ENCODE measurements around the gene TOR4A. TPM values are rescaled to one million over a fixed set of nuclear protein-coding genes. Genes with fewer than 3 reads are reported as not detected.

The TOR4A gene
- total and polyA plus RNA-seq, 2 experiments from 2014 or later = 2.0 to 19.0 TPM

DNA sequence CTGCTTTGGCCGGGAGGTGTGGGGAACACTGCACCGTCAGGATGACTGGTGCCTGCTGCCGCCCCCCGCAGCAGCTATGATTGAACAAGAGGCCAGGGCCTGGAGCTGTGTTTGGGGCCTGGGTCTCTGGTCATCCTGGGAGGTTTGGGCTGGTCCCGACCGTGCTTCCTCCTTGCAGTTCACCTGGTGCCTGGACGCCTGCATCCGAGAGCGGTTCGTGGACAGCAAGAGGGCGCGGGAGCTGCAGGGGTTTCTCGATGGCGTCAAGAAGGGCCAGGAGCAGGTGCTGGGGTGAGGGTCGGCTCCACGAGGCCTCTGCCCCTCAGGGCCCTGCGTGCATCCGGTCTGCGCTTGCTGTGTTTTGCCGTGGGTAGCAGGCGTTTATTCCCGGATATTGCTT, 13.5 kb upstream of the TOR4A start:
- no peak overlapping the region for H3K4me3 Mint-ChIP-seq
- no peaks in the 10 kb centered on the region; the same call in 2 of the 3 replicates for H3K9me3 Mint-ChIP-seq
- H3K9me2 ChIP-seq (ENCODE audit: insufficient read depth) = no peaks in the 10 kb centered on the region

DNA sequence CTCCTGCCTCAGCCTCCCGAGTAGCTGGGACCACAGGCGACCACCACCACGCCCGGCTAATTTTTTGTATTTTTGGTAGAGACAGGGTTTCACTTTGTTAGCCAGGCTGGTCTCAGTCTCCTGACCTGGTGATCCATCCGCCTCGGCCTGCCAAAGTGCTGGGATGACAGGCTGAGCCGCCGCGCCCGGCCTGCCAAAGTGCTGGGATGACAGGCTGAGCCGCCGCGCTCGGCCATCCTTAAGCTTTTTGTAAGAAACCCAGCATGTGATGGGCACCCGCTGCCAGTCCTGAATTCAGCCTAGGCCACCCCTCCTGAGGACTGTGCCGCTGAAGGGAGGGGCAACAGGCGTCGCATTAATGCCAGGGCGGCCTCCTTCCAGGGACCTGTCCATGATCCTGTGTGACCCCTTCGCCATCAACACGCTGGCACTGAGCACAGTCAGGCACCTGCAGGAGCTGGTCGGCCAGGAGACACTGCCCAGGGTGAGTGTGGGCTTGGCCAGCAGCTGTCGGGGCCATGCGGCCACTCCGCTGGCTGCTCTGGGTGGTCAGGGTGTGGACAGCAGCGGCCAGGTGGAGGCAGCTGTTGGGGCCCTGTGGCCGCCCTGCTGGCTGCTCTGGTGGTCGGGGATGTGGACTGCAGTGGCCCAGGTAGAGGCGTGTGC, 11.9 kb upstream of the TOR4A start:
- H3K4me1 Mint-ChIP-seq = peaks cover 4% of the 10 kb centered on the region; the same call in 2 of the 3 replicates
- no peaks in the 10 kb centered on the region for H3K9me2 ChIP-seq (ENCODE audit: insufficient read depth)

More for the DNA sequence above, 13.5 kb upstream of the TOR4A start:
- Histone ChIP-seq H3K27ac (ENCODE audit: low read depth) (no peak overlapping the region), H3K4me2 (no peak overlapping the region), H3K36me3 (ENCODE audit: insufficient read depth) (peaks cover 13% of the 10 kb centered on the region), H3K4me1 (ENCODE audit: insufficient read depth) (no peaks in the 10 kb centered on the region), H3K4me3 (no peak overlapping the region), H4K20me1 (replicated peaks; ENCODE audit: insufficient read depth) (0 out of 2 replicates have a peak, but pooled peaks cover 4% of the 10 kb centered on the region), H3F3A (replicated peaks; ENCODE audit: low read depth) (0 out of 2 replicates have a peak, but pooled peaks cover 7% of the 10 kb centered on the region), H2AFZ (no peak overlapping the region), H3K27me3 (ENCODE audit: insufficient read depth) (no peaks in the 10 kb centered on the region), H3K79me2 (replicated peaks; ENCODE audit: insufficient read depth) (no peaks in the 10 kb centered on the region)
- H3K27me3 Mint-ChIP-seq (ENCODE audit: insufficient read depth, low read depth, poor library complexity) = peaks cover 14% of the 10 kb centered on the region
- peaks cover 32% of the 10 kb centered on the region for H3K36me3 Mint-ChIP-seq (ENCODE audit: low read depth)
- no peak for TF ChIP-seq CREB1 (CRISPR knock-in tag; IDR thresholded peaks at IDR 0.05; ENCODE audit: low read depth)
- no peak for TF ChIP-seq EZH2 (IDR thresholded peaks at IDR 0.05; ENCODE audit: low read depth, unreplicated experiment)
- TF ChIP-seq, protein P1, sequence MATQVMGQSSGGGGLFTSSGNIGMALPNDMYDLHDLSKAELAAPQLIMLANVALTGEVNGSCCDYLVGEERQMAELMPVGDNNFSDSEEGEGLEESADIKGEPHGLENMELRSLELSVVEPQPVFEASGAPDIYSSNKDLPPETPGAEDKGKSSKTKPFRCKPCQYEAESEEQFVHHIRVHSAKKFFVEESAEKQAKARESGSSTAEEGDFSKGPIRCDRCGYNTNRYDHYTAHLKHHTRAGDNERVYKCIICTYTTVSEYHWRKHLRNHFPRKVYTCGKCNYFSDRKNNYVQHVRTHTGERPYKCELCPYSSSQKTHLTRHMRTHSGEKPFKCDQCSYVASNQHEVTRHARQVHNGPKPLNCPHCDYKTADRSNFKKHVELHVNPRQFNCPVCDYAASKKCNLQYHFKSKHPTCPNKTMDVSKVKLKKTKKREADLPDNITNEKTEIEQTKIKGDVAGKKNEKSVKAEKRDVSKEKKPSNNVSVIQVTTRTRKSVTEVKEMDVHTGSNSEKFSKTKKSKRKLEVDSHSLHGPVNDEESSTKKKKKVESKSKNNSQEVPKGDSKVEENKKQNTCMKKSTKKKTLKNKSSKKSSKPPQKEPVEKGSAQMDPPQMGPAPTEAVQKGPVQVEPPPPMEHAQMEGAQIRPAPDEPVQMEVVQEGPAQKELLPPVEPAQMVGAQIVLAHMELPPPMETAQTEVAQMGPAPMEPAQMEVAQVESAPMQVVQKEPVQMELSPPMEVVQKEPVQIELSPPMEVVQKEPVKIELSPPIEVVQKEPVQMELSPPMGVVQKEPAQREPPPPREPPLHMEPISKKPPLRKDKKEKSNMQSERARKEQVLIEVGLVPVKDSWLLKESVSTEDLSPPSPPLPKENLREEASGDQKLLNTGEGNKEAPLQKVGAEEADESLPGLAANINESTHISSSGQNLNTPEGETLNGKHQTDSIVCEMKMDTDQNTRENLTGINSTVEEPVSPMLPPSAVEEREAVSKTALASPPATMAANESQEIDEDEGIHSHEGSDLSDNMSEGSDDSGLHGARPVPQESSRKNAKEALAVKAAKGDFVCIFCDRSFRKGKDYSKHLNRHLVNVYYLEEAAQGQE (IDR thresholded peaks at IDR 0.05; ENCODE audit: unreplicated experiment) = no peak
- DNase-seq (ENCODE audit: low spot score) (no peak), ATAC-seq (no peak)
- no peak overlapping the region for H3K27ac Mint-ChIP-seq
- H3K4me1 Mint-ChIP-seq = peaks cover 4% of the 10 kb centered on the region; the same call in 2 of the 3 replicates

More for the DNA sequence above, 11.9 kb upstream of the TOR4A start:
- Mint-ChIP-seq H3K4me3 (no peak overlapping the region), H3K27ac (no peak overlapping the region), H3K27me3 (ENCODE audit: insufficient read depth, low read depth, poor library complexity) (peaks cover 18% of the 10 kb centered on the region), H3K9me3 (no peaks in the 10 kb centered on the region; the same call in 2 of the 3 replicates), H3K36me3 (ENCODE audit: low read depth) (peaks cover 37% of the 10 kb centered on the region)
- Histone ChIP-seq H3K27me3 (ENCODE audit: insufficient read depth) (no peaks in the 10 kb centered on the region), H4K20me1 (replicated peaks; ENCODE audit: insufficient read depth) (0 out of 2 replicates have a peak, but pooled peaks cover 9% of the 10 kb centered on the region), H3K79me2 (replicated peaks; ENCODE audit: insufficient read depth) (no peaks in the 10 kb centered on the region), H3K4me2 (no peak overlapping the region), H3K4me3 (no peak overlapping the region), H3K36me3 (ENCODE audit: insufficient read depth) (peaks cover 10% of the 10 kb centered on the region; the same call in 1 of the 2 replicates), H2AFZ (no peak overlapping the region), H3K27ac (ENCODE audit: low read depth) (no peak overlapping the region), H3K4me1 (ENCODE audit: insufficient read depth) (no peaks in the 10 kb centered on the region), H3F3A (replicated peaks; ENCODE audit: low read depth) (0 out of 2 replicates have a peak, but pooled peaks cover 4% of the 10 kb centered on the region)
- ATAC-seq = no peak
- no peak for DNase-seq (ENCODE audit: low spot score)
- TF ChIP-seq, protein P1 (IDR thresholded peaks at IDR 0.05; ENCODE audit: unreplicated experiment) = no peak
- TF ChIP-seq, protein P2, sequence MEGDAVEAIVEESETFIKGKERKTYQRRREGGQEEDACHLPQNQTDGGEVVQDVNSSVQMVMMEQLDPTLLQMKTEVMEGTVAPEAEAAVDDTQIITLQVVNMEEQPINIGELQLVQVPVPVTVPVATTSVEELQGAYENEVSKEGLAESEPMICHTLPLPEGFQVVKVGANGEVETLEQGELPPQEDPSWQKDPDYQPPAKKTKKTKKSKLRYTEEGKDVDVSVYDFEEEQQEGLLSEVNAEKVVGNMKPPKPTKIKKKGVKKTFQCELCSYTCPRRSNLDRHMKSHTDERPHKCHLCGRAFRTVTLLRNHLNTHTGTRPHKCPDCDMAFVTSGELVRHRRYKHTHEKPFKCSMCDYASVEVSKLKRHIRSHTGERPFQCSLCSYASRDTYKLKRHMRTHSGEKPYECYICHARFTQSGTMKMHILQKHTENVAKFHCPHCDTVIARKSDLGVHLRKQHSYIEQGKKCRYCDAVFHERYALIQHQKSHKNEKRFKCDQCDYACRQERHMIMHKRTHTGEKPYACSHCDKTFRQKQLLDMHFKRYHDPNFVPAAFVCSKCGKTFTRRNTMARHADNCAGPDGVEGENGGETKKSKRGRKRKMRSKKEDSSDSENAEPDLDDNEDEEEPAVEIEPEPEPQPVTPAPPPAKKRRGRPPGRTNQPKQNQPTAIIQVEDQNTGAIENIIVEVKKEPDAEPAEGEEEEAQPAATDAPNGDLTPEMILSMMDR (conservative IDR thresholded peaks at IDR 0.05; ENCODE audit: low read depth in 2 of 2) = no peak
- TF ChIP-seq EZH2 (IDR thresholded peaks at IDR 0.05; ENCODE audit: low read depth, unreplicated experiment) (no peak), STAT1 (IDR thresholded peaks at IDR 0.05; ENCODE audit: unreplicated experiment) (no peak), CREB1 (CRISPR knock-in tag; IDR thresholded peaks at IDR 0.05; ENCODE audit: low read depth) (no peak), ETS1 (IDR thresholded peaks at IDR 0.05) (no peak)

All from GM23338 (cell line).